ENCODE measurements around the gene WWTR1.

DNA sequence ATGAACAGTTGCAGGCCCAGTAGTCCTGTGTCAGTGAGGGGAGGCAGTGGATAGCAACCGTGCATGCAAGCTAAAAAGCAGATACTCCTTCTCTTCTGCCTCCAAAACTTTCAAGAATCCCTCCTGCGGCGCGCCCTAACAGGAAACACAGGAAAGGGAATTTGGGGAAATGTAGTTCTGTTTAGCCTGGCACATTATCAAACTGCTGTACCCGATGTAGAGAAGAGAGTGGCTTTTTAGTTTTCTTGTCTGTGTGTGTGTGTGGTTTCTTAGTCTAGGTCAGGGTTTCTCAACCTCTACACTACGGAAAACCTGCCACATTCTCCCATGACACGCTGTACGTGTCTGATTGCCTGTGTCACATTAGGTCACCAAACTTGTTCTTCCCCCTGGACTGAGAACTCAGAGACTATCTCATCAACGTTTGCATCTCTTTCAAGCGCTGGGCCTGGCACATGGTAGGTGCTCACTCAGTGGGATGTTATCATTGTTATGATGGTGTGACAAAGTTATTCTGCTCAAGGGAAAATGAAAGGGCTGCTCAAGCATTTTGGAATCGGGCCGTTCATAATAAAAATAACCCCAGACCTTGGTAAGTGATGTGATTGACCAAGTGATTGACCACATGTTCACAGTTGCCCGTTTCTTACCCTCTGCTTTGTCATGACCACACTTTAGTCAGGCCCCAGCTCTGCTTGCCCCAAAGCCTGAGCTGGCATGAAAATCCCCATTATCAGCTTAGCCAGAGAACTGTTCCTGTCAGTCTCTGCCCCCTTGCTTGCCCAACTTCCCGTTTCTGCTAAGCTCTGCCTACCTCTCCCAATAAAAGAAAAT, 150.1 kb downstream of the WWTR1 start:
- TF ChIP-seq GATA2 (IDR thresholded peaks at IDR 0.05; ENCODE audit: low read depth, low read length) = no peak
- no peak for TF ChIP-seq GATA3 (IDR thresholded peaks at IDR 0.05; ENCODE audit: low read depth, low read length)
